Epithelial cell of esophagus (primary cell): Measurements from ENCODE around the gene DPEP2.

Experiments
- DNase-seq: peaks from one replicate; pipeline ENCODE4 v3.0.0; 2010; ENCODE audit warnings: low read depth
- H3K4me3 ChIP-seq: 2 replicates; pipeline ENCODE4 v1.5.1; 2011; ENCODE audit warnings: mild to moderate bottlenecking, low read length, control low read depth
- TF ChIP-seq, protein P1 (sequence below): IDR thresholded peaks from 2 replicates; pipeline ENCODE4 v1.5.1; 2011; ENCODE audit warnings: low read depth, mild to moderate bottlenecking, low read length, control low read depth, inconsistent platforms; ENCODE audit not compliant: insufficient read depth; ENCODE audit errors: missing control alignments

DPEP2 gene

GRCh38 chr16:67953641-67954375 is 45.5 kb downstream of the DPEP2 start:
- DNase-seq, result no peak
- TF ChIP-seq, protein P1, sequence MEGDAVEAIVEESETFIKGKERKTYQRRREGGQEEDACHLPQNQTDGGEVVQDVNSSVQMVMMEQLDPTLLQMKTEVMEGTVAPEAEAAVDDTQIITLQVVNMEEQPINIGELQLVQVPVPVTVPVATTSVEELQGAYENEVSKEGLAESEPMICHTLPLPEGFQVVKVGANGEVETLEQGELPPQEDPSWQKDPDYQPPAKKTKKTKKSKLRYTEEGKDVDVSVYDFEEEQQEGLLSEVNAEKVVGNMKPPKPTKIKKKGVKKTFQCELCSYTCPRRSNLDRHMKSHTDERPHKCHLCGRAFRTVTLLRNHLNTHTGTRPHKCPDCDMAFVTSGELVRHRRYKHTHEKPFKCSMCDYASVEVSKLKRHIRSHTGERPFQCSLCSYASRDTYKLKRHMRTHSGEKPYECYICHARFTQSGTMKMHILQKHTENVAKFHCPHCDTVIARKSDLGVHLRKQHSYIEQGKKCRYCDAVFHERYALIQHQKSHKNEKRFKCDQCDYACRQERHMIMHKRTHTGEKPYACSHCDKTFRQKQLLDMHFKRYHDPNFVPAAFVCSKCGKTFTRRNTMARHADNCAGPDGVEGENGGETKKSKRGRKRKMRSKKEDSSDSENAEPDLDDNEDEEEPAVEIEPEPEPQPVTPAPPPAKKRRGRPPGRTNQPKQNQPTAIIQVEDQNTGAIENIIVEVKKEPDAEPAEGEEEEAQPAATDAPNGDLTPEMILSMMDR, result no peak
- H3K4me3 ChIP-seq, result no peak overlapping the region

DNA sequence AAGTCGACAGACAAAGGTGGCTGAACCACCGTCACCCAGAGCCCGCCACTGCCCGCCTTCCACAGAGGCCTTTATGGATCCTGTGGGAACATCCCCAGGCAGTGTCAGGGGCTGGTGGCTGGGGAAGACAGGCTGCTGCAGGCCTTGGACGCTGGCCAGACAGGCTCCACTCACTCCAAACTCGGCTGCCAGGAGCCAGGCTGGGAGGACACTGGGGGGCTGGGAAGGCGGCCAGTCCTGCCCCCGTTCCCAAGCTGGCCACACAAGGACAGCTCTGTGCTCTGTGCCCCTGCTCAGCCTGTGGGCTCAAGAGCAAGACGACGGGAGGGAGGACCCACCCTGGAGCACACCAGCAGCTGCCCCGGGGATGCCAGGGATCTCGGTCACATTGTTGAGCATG is 47.8 kb downstream of the DPEP2 start:
- DNase-seq, result no peak
- TF ChIP-seq, protein P1, result no peak
- H3K4me3 ChIP-seq, result no peak overlapping the region

GRCh38 chr16:67950335-67950843 is 48.9 kb downstream of the DPEP2 start:
- no peak for DNase-seq
- TF ChIP-seq, protein P1, result no peak
- no peak overlapping the region for H3K4me3 ChIP-seq

GRCh38 chr16:67949645-67950044 is 49.6 kb downstream of the DPEP2 start:
- no peak for DNase-seq
- TF ChIP-seq, protein P1, result no peak
- H3K4me3 ChIP-seq, result no peak overlapping the region

DNA sequence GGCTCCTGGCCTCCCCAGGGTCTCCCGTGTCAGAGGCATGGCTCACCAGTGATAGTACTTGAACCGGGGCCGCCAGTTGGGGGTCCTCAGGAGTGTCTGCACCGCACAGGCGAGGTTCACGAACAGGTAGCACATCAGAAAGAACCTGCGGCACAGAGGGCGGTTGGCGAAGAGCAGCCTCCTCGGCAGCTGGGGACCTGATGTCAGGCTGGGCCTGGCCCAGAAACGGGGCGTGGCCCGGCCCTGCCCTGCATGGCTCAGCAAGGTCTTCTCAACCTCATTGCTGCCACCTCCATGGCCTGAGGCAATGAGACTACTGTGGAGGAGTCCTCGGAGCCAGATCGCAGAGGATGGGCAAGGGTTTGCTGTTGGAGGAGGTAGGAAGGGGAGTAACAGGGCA is 51.3 kb downstream of the DPEP2 start:
- TF ChIP-seq, protein P1, result no peak
- DNase-seq, result peak; percentile 35
- no peak overlapping the region for H3K4me3 ChIP-seq

DNA sequence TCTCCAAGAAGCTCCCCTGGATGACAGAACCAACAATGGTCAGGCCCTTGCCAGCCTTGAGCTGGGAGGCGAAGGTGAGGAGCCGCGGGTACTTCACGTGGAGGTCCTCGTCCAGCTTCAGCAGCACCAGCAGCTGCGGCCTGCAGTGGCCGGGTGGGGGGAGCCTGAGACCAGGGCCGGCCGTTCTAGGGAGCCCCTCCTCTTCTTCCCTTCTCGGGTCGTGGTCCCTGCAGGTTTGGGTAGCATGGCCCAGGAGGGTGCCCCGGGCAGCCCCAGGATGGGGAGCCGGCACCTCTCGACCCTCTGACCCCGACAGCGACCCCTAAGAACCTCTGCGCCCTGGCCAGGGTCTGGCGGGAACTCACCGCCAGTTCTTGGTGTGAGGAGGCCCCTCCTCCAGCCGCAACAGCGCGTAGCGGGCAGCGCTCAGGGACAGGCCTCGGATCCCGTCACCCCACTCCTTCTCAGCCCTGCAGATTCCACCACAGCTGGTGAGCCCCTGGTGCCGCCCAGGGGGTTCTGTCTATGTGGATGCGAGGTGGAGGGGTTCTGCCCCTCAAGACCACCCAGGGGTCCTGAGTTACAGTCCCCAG is 52.2 kb downstream of the DPEP2 start:
- no peak overlapping the region for H3K4me3 ChIP-seq
- no peak for DNase-seq
- TF ChIP-seq, protein P1, result no peak
